H1 (cell line): ENCODE data around the gene POU3F2. TPM values are rescaled to one million over a fixed set of nuclear protein-coding genes. Genes with fewer than 3 reads are reported as not detected.

ENCODE experiments used
- ASH2L ChIP-seq: fragments of 200-600, 300-600 bp; sonication (generic); IDR thresholded peaks from one replicate; pipeline ENCODE4 v1.7.1; 2017; ENCODE audit warnings: low read length
- CBX5 ChIP-seq: fragments of 300-800, 300-1000 bp; sonication (generic); IDR thresholded peaks from 2 replicates; pipeline ENCODE4 v1.7.1; 2016; ENCODE audit warnings: antibody characterized with exemption, low read length, low read depth
- FOSL1 ChIP-seq: IDR thresholded peaks from 2 replicates; pipeline ENCODE4 v1.6.1; 2011; ENCODE audit warnings: mild to moderate bottlenecking, low read depth, low read length, moderate library complexity; ENCODE audit not compliant: insufficient read depth
- GTF2F1 ChIP-seq: IDR thresholded peaks from 2 replicates; pipeline ENCODE4 v1.6.1; 2012; ENCODE audit warnings: low read depth, low read length, improper control_type of control experiment, borderline replicate concordance
- JUN ChIP-seq: IDR thresholded peaks from 2 replicates; pipeline ENCODE4 v1.6.1; 2011; ENCODE audit warnings: low read depth, mild to moderate bottlenecking, improper control_type of control experiment, low read length
- POLR2AphosphoS5 ChIP-seq: IDR thresholded peaks from 2 replicates; pipeline ENCODE4 v1.6.1; 2011; ENCODE audit warnings: low read depth, low read length
- SIN3A ChIP-seq, 2 experiments: IDR thresholded peaks in 1 of 2; conservative IDR thresholded peaks in 1 of 2; 2 replicates each; pipeline ENCODE4 v1.6.1; 2011 to 2012; ENCODE audit warnings: low read length in 2 of 2, improper control_type of control experiment in 1 of 2, low read depth in 1 of 2, mild to moderate bottlenecking in 1 of 2
- polyA plus RNA-seq, 7 experiments: library from polyadenylated mRNA; depleted of rRNA in 3 of 7; stranded (reverse) in 5 of 7; unstranded in 2 of 7; fragments of >200 nt in 5 of 7; fragments of 200-250 nt in 2 of 7; gene quantifications; 1 replicate in 5 of 7; 2 replicates in 1 of 7; 4 replicates in 1 of 7; pipeline versions ENCODE4 v1.2.1 to v1.2.3, GENCODE V29; 2011 to 2013; ENCODE audit warnings: missing spikeins in 2 of 7, mixed read lengths in 2 of 7
- total RNA-seq: library from RNA; stranded (reverse); fragmentation: NEBNext Ultra II Directional; extraction: Animal tissue kit (Norgen Biotek cat#: 25700); gene quantifications from 2 replicates; pipeline ENCODE4 v1.2.1, GENCODE V29; 2021

POU3F2 gene
- total and polyA plus RNA-seq, 2 of the 8 experiments (the other 6 are each of a cell fraction or from before 2014, with no cell fraction given), result 0.09 to 0.35 TPM

DNA sequence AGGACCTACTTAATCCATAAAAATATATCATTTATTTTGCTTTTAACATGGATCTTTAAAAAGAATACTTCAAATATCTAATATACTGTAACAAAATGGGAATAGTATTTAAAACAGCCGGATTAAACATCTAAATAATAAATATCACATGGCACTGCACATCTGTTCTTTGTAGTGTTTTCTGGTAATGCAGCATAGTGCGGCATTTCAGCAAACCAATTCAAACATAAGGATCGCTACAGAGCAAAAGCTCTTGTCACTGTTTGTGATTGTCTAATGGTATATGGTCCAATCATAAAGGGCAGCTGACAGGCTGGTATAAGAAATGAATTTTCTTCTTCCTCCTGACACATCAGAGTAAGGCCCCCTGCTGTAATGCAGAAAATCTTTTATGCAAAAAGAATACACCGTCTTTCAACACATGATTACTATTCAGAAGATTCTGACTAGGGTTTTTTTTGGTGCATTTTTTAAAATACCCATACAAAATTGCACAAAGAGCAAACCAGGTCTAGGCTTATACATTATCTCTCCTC is 40.0 kb upstream of the POU3F2 start (continued):
- no peak for TF ChIP-seq FOSL1
- no peak for TF ChIP-seq ASH2L
- TF ChIP-seq SIN3A (conservative IDR thresholded peaks at IDR 0.05 in 1 of 2, IDR thresholded peaks at IDR 0.05 in 1 of 2; ENCODE audit: low read depth in 1 of 2, low read length in 2 of 2), result no peak
- TF ChIP-seq JUN, result no peak
- TF ChIP-seq CBX5, result no peak
- TF ChIP-seq GTF2F1, result no peak
- no peak for TF ChIP-seq POLR2AphosphoS5
